ENCODE results near the gene RTL10. TPM values are rescaled to one million over a fixed set of nuclear protein-coding genes. Genes with fewer than 3 reads are reported as not detected.

RTL10 gene
- total and polyA plus RNA-seq, 2 of the 4 experiments (the other 2 are of a cell fraction) = 8.6 to 12.1 TPM

- TF ChIP-seq CTCF (conservative IDR thresholded peaks at IDR 0.05; ENCODE audit: low read depth, low read length) = no peak
- no peak for TF ChIP-seq CHD1 (IDR thresholded peaks at IDR 0.05; ENCODE audit: low read depth, low read length)
Observed at GRCh38 chr22:19821523-19822300, 33.0 kb downstream of the RTL10 start (continued).
